A673 (cell line): ENCODE measurements around the gene COMMD4. TPM values are rescaled to one million over a fixed set of nuclear protein-coding genes. Genes with fewer than 3 reads are reported as not detected.
"Not testable (repeated sequence)": the region's sequence is repeated elsewhere in the genome, so short reads cannot be mapped to it uniquely, and the experiment has no call there.

Experiments
- BruUV-seq: library from RNA; stranded (reverse); fragments of 400-500 nt; replicated peaks from 2 replicates; lab custom pipeline; 2021; lab: Mats Ljungman, UMichigan
- CTCF ChIA-PET: fragments of 300-600 bp; sonication (Branson Sonifier 250); formaldehyde crosslinking; loops from one replicate; lab custom pipeline; 2022; ENCODE audit warnings: antibody characterized with exemption; lab: Charles Lee
- POLR2A ChIA-PET: fragments of 300-600 bp; sonication (Branson Sonifier 250); formaldehyde crosslinking; loops from one replicate; lab custom pipeline; 2022; ENCODE audit warnings: antibody characterized with exemption; ENCODE audit not compliant: low non-redundant PET; lab: Charles Lee
- DNase-seq: peaks from one replicate; pipeline ENCODE4 v3.0.0-alpha.2; 2015; ENCODE audit warnings: low spot score
- H3K27ac ChIP-seq: fragments of 200-600 bp; sonication (generic); 2 replicates; pipeline ENCODE4 v1.5.1; 2016; ENCODE audit warnings: mixed run types, low read depth, mild to moderate bottlenecking, mixed read lengths, antibody characterized with exemption, low read length; ENCODE audit not compliant: poor library complexity, severe bottlenecking
- H3K27me3 ChIP-seq: fragments of 200-600 bp; sonication (generic); replicated peaks from 2 replicates; pipeline ENCODE4 v1.6.1; 2017; ENCODE audit warnings: mixed run types, low read depth, mild to moderate bottlenecking, mixed read lengths, antibody characterized with exemption, low read length; ENCODE audit not compliant: insufficient read depth, poor library complexity
- H3K36me3 ChIP-seq: fragments of 200-600 bp; sonication (generic); 2 replicates; pipeline ENCODE4 v1.6.1; 2016; ENCODE audit warnings: mixed run types, mild to moderate bottlenecking, mixed read lengths, antibody characterized with exemption, low read length; ENCODE audit not compliant: insufficient read depth, poor library complexity, severe bottlenecking
- H3K4me1 ChIP-seq: fragments of 200-600 bp; sonication (generic); 2 replicates; pipeline ENCODE4 v1.6.1; 2017; ENCODE audit warnings: mixed run types, mild to moderate bottlenecking, mixed read lengths, antibody characterized with exemption, low read length; ENCODE audit not compliant: insufficient read depth, poor library complexity, severe bottlenecking
- H3K4me3 ChIP-seq: fragments of 200-600 bp; sonication (generic); 2 replicates; pipeline ENCODE4 v1.5.1; 2016; ENCODE audit warnings: low read depth, mixed run types, mild to moderate bottlenecking, mixed read lengths, low read length; ENCODE audit not compliant: poor library complexity, severe bottlenecking
- H3K9me3 ChIP-seq: fragments of 200-600 bp; sonication (generic); 2 replicates; pipeline ENCODE4 v1.6.1; 2016; ENCODE audit warnings: mixed run types, low read depth, mild to moderate bottlenecking, mixed read lengths, antibody characterized with exemption, low read length; ENCODE audit not compliant: poor library complexity, severe bottlenecking
- CTCF ChIP-seq: fragments of 300-800, 200-600 bp; sonication (generic); conservative IDR thresholded peaks from 2 replicates; pipeline ENCODE4 v1.5.1; 2017; ENCODE audit warnings: low read depth, mild to moderate bottlenecking, antibody characterized with exemption, low read length, moderate library complexity, mixed read lengths
- EZH2 ChIP-seq: fragments of 200-600 bp; sonication (generic); IDR thresholded peaks from 2 replicates; pipeline ENCODE4 v1.6.1; 2017; ENCODE audit warnings: borderline replicate concordance, low read depth, mild to moderate bottlenecking, mixed read lengths, antibody characterized with exemption, low read length; ENCODE audit not compliant: poor library complexity, severe bottlenecking
- intact Hi-C: fragments of 100-400 bp; cut with micrococcal nuclease; formaldehyde crosslinking; loops from one replicate; pipeline ENCODE4 v1.10.0; 2022; ENCODE audit not compliant: unreplicated experiment
- total RNA-seq: library from RNA; stranded (reverse); gene quantifications from 2 replicates; pipeline ENCODE4 v1.2.3, GENCODE V29; 2021

COMMD4 gene
- total RNA-seq, 1 experiment from 2014 or later, result 109 TPM

GRCh38 chr15:75307778-75308390, 28.0 kb upstream of the COMMD4 start:
- DNase-seq, result peak; percentile 69

GRCh38 chr15:75309711-75310110, 26.2 kb upstream of the COMMD4 start:
- POLR2A ChIA-PET, result no interaction called here
- CTCF ChIA-PET, result no interaction called here
- Histone ChIP-seq H3K4me1 (no peaks in the 10 kb centered on the region), H3K27me3 (no peaks in the 10 kb centered on the region), H3K27ac (no peak overlapping the region), H3K36me3 (no peaks in the 10 kb centered on the region), H3K9me3 (no peaks in the 10 kb centered on the region), H3K4me3 (no peak overlapping the region)
- TF ChIP-seq EZH2, result no peak
- TF ChIP-seq CTCF, result no peak
- no peak for DNase-seq
- intact Hi-C loops, result no loop called here
- BruUV-seq, result no TSS peak

More at GRCh38 chr15:75307778-75308390, 28.0 kb upstream of the COMMD4 start:
- peak; percentile 66 for TF ChIP-seq CTCF
- TF ChIP-seq EZH2, result no peak
- intact Hi-C loops, result loop anchor here (1.0 kb wide), 1 partner anchor 279 kb away; no protein-coding TSS in a partner anchor
- H3K9me3 ChIP-seq, result no peaks in the 10 kb centered on the region
- no peak overlapping the region for H3K27ac ChIP-seq
- H3K36me3 ChIP-seq, result no peaks in the 10 kb centered on the region
- no peaks in the 10 kb centered on the region for H3K27me3 ChIP-seq
- no peaks in the 10 kb centered on the region for H3K4me1 ChIP-seq
- no TSS peak for BruUV-seq
- CTCF ChIA-PET, result no interaction called here
- POLR2A ChIA-PET, result no interaction called here
- H3K4me3 ChIP-seq, result no peak overlapping the region

GRCh38 chr15:75312548-75312947, 23.3 kb upstream of the COMMD4 start:
- H3K36me3 ChIP-seq, H3K4me1 ChIP-seq, BruUV-seq, H3K9me3 ChIP-seq, H3K27ac ChIP-seq, CTCF ChIA-PET, DNase-seq, POLR2A ChIA-PET, H3K4me3 ChIP-seq, H3K27me3 ChIP-seq, intact Hi-C loops: not testable (repeated sequence)
